Thyroid gland (tissue), 4 donors: Measurements from ENCODE around the gene KRTAP5-8. TPM values are rescaled to one million over a fixed set of nuclear protein-coding genes. Genes with fewer than 3 reads are reported as not detected.
"Not testable (repeated sequence)": the region's sequence is repeated elsewhere in the genome, so short reads cannot be mapped to it uniquely, and the experiment has no call there.

Experiments
- DNase-seq, 2 donors: peaks; one replicate each; pipeline ENCODE4 v3.0.0-alpha.2; 2019
- H3K27ac ChIP-seq, 3 donors: fragments of 200-600 bp; sonication (generic); 1 replicate in 2 of 3; 2 replicates in 1 of 3; pipeline ENCODE4 v1.5.1; 2016 to 2019; ENCODE audit warnings: mild to moderate bottlenecking in 1 of 3, moderate library complexity in 1 of 3
- H3K27me3 ChIP-seq: fragments of 200-600 bp; sonication (generic); one replicate; pipeline ENCODE4 v1.5.1; 2019
- H3K36me3 ChIP-seq, 2 donors: fragments of 200-600 bp; sonication (generic); one replicate each; pipeline ENCODE4 v1.5.1; 2016 to 2019
- H3K4me1 ChIP-seq, 2 donors: fragments of 200-600 bp; sonication (generic); one replicate each; pipeline ENCODE4 v1.5.1; 2017 to 2019
- H3K4me3 ChIP-seq, 3 donors: fragments of 200-600 bp; sonication (generic); replicated peaks in 1 of 3; 1 replicate in 2 of 3; 2 replicates in 1 of 3; pipeline ENCODE4 v1.5.1; 2016; ENCODE audit warnings: mild to moderate bottlenecking in 1 of 3
- H3K9me3 ChIP-seq: fragments of 200-600 bp; sonication (generic); one replicate; pipeline ENCODE4 v1.5.1; 2017
- POLR2A ChIP-seq, 2 donors: fragments of 450-650 bp; IDR thresholded peaks; one replicate each; pipeline ENCODE4 v1.6.1; 2017; ENCODE audit warnings: antibody characterized with exemption in 2 of 2, mild to moderate bottlenecking in 2 of 2, moderate library complexity in 1 of 2
- WGBS, 2 donors: methylation state at CpG; one replicate each; pipeline ENCODE4 v1.1.5; 2017; 5-methylcytosine and 5-hydroxymethylcytosine counted together
- intact Hi-C: fragments of 100-400 bp; cut with DNase I; formaldehyde crosslinking; loops from one replicate; pipeline ENCODE4 v1.15.1; 2023
- total RNA-seq, 4 donors: library from RNA; depleted of rRNA; stranded (reverse); fragments of >200 nt; gene quantifications; one replicate each; pipeline ENCODE4 v1.2.3, GENCODE V29; 2016
- TF ChIP-seq, protein P1 (sequence below), 6 experiments: fragments of 200-600 bp in 3 of 6; fragments of 450-650 bp in 3 of 6; sonication (generic) in 3 of 6; IDR thresholded peaks; one replicate each; pipeline ENCODE4 v1.5.1; 2016 to 2019; ENCODE audit warnings: antibody characterized with exemption in 6 of 6, mild to moderate bottlenecking in 2 of 6, inconsistent platforms in 1 of 6, moderate library complexity in 1 of 6

Gene KRTAP5-8
- total RNA-seq, 4 donors from 2014 or later, result 0.49 TPM; not detected in 3

DNA sequence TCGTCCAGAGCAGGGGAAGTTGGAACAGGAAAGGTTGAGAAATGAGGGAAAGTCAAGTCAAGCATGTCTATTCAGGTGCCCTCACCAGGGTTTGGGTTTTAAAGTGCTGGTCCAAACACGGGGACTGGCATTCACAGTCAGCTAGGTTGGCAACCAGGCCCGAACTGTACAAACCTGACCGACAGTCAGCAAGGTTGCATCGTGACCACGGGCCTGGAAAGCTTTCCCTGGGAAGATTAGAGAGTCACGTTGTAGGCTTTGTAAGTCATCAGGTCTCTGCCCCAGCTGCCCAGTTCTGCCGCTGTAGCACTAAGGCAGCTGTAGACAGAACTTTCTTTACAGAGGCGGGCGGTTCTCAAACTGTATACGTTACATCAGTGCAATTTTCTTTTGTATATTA, 35.0 kb downstream of the KRTAP5-8 start:
- TF ChIP-seq, protein P1, sequence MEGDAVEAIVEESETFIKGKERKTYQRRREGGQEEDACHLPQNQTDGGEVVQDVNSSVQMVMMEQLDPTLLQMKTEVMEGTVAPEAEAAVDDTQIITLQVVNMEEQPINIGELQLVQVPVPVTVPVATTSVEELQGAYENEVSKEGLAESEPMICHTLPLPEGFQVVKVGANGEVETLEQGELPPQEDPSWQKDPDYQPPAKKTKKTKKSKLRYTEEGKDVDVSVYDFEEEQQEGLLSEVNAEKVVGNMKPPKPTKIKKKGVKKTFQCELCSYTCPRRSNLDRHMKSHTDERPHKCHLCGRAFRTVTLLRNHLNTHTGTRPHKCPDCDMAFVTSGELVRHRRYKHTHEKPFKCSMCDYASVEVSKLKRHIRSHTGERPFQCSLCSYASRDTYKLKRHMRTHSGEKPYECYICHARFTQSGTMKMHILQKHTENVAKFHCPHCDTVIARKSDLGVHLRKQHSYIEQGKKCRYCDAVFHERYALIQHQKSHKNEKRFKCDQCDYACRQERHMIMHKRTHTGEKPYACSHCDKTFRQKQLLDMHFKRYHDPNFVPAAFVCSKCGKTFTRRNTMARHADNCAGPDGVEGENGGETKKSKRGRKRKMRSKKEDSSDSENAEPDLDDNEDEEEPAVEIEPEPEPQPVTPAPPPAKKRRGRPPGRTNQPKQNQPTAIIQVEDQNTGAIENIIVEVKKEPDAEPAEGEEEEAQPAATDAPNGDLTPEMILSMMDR (IDR thresholded peaks at IDR 0.05), result no peak
- no peak for TF ChIP-seq POLR2A (IDR thresholded peaks at IDR 0.05)
- H3K9me3 ChIP-seq, result no peaks in the 10 kb centered on the region
- 44 to 72% methylated on average over 10 to 11 of the region's 11 CpGs for WGBS, 2 donors

DNA sequence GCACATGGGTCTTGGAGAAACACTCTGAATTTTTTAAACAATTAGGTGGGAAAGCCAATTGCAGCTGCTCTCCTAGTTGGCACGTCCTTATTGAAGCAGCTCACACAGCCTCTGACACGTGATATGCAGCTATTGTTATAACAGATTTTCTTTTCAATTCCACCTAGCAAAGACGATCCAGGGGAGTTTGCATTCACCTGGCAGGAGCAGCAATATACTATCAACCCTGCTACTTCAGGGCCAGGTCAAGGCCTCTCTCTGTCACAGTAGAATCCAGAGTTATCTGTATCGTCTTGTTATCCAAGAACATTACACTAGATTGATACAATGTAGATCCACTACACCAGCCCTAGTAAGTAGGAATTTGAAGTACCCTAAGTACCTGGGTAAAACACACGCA, 36.6 kb downstream of the KRTAP5-8 start:
- Histone ChIP-seq H3K36me3 (no peaks in the 10 kb centered on the region), H3K4me3 (no peak overlapping the region), H3K4me1 (no peaks in the 10 kb centered on the region), H3K27ac (no peak overlapping the region), H3K9me3 (no peaks in the 10 kb centered on the region), H3K27me3 (no peaks in the 10 kb centered on the region)
- TF ChIP-seq POLR2A (IDR thresholded peaks at IDR 0.05), result no peak
- TF ChIP-seq, protein P1 (IDR thresholded peaks at IDR 0.05), result no peak
- no peak for DNase-seq
- intact Hi-C loops, result no loop called here
- 88 to 90% methylated on average over 5 of the region's 5 CpGs for WGBS, 2 donors

More for the DNA sequence above, 35.0 kb downstream of the KRTAP5-8 start:
- Histone ChIP-seq H3K4me1 (no peaks in the 10 kb centered on the region), H3K36me3 (no peaks in the 10 kb centered on the region), H3K27me3 (no peaks in the 10 kb centered on the region), H3K27ac (no peak overlapping the region), H3K4me3 (no peak overlapping the region)
- peak; percentile 47 to 67 for DNase-seq
- intact Hi-C loops, result no loop called here

GRCh38 chr11:71575723-71576424, 38.0 kb downstream of the KRTAP5-8 start:
- H3K27ac ChIP-seq, result no peak overlapping the region
- H3K4me3 ChIP-seq, result no peak overlapping the region
- 86 to 87% methylated on average over 4 of the region's 4 CpGs for WGBS, 2 donors
- H3K4me1 ChIP-seq, result no peaks in the 10 kb centered on the region
- H3K36me3 ChIP-seq, result no peaks in the 10 kb centered on the region
- TF ChIP-seq POLR2A (IDR thresholded peaks at IDR 0.05), result no peak
- TF ChIP-seq, protein P1 (IDR thresholded peaks at IDR 0.05), result no peak
- intact Hi-C loops, result no loop called here
- no peaks in the 10 kb centered on the region for H3K9me3 ChIP-seq
- DNase-seq, result no peak
- no peaks in the 10 kb centered on the region for H3K27me3 ChIP-seq

DNA sequence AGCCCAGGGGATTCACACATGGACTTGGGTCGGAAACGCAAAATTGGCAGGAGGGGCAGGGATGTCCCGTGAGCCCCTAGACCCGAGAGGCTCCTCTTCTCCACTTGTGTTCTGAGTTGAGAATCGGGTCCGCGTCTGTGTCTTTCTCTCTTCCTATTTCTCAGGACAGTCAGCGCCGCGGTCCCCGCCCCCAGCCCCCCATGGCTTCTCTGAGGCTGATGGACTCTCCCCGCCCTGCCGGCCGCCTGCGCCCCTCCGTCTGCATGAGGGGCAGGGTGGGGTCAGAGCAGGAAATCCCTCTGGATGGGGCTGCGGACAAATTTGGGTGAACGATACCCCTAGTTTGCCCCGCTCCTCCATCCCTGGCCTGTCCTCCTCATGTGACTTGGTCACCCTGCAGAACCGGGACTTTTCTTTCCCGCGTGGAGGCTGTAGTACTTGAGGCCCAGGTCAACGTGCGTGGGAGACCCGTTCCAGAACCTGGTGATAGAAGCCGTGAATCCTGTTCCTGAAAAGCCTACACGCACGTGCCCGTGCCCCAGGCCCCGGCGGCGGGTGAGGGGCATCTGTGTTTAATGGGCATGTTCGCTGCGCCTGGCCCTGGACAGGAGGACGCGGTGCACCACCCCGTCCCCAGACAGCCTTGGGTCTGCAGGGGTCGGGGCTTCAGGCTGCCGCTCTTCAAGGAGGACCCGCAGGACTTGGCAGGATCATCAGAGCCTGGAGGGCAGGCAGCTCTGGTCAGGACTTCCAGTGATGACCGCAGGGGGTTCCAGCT, 39.1 kb downstream of the KRTAP5-8 start:
- 86 to 88% methylated on average over 21 to 23 of the region's 41 CpGs for WGBS, 2 donors
- H3K9me3 ChIP-seq, H3K4me3 ChIP-seq, H3K36me3 ChIP-seq, intact Hi-C loops, H3K4me1 ChIP-seq, DNase-seq, H3K27ac ChIP-seq, H3K27me3 ChIP-seq: not testable (repeated sequence)

DNA sequence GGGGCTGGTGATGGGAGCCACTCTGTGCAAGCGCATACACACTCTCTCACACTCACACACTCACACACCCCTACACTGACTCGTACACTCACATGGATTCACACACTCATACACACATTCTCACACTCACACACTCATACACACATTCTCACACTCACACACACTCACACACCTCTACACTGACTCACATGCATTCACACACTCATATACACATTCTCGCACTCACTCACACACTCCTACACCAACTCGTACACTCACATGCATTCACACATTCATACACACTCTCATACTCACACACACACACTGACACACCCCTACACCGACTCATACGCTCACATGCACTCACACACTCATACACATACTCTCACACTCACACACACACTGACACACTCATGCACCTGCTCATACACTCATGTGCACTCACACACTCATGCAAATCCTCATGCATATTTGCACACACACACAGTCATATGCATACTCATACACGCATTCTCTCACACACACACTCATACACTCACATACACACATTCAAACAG, 39.7 kb downstream of the KRTAP5-8 start:
- H3K4me3 ChIP-seq, result no peak overlapping the region
- no peaks in the 10 kb centered on the region for H3K27me3 ChIP-seq
- H3K27ac ChIP-seq, result no peak overlapping the region
- no peaks in the 10 kb centered on the region for H3K4me1 ChIP-seq
- no peak for DNase-seq
- no peaks in the 10 kb centered on the region for H3K36me3 ChIP-seq
- H3K9me3 ChIP-seq, result no peaks in the 10 kb centered on the region
- intact Hi-C loops, result no loop called here
- WGBS, 2 donors, result 92 to 97% methylated on average over 7 of the region's 7 CpGs
- TF ChIP-seq, protein P1 (IDR thresholded peaks at IDR 0.05), result no peak
- no peak for TF ChIP-seq POLR2A (IDR thresholded peaks at IDR 0.05)

DNA sequence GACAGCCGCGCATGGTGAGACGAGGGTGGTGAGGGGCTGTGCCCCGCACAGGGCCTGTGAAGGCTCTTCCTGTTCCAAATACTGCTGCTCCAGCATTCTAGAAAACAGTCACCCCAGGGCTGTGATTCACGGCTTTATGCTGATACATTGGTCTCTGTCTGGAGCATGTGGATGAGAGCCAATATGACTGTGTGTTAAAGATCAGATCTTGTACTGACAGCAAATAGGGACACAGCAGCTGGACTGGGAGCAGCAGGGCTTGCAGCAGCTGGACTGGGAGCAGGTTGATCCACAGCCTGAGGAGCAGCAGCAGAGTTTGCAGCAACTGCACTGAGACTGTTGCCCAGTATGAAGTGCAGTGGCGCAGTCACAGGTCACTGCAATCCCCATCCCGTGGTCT, 41.7 kb downstream of the KRTAP5-8 start:
- intact Hi-C loops, H3K9me3 ChIP-seq, H3K4me3 ChIP-seq, H3K4me1 ChIP-seq, H3K27ac ChIP-seq, H3K27me3 ChIP-seq, DNase-seq, H3K36me3 ChIP-seq: not testable (repeated sequence)
- 58 to 66% methylated on average over 7 of the region's 7 CpGs for WGBS, 2 donors
